Lower leg skin (tissue), 3 donors: ENCODE results near the gene SLC28A3.

Source experiments
- POLR2A ChIP-seq, 2 donors: fragments of 450-650 bp; IDR thresholded peaks; one replicate each; pipeline ENCODE4 v1.6.1; 2016 to 2017; ENCODE audit warnings: antibody characterized with exemption in 2 of 2, mild to moderate bottlenecking in 1 of 2, moderate library complexity in 1 of 2
- TF ChIP-seq, protein P1 (sequence below), 3 donors: fragments of 450-650 bp; IDR thresholded peaks; one replicate each; pipeline ENCODE4 v1.5.1; 2016; ENCODE audit warnings: antibody characterized with exemption in 3 of 3, mild to moderate bottlenecking in 3 of 3, moderate library complexity in 2 of 3

DNA sequence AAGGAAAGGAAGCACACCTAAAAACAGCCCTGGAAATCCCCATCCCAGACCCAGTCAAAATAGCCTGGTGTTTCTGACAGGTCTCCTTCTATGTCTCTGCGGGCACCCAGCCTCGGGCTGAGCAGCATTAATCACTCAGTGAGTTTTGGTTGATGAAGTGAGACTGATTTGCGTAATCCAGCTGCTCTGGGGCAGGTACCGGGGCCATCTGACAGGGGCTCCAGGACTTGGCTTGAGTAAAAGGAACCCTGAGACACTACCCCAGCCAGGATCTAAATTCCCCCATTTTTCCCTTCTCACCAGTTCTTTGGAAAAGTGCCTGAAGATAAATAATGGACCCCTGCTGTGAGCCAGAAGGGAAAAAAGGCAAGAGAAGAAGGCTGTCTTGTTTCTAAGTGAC lies 596 bp downstream of the SLC28A3 start:
- TF ChIP-seq, protein P1, sequence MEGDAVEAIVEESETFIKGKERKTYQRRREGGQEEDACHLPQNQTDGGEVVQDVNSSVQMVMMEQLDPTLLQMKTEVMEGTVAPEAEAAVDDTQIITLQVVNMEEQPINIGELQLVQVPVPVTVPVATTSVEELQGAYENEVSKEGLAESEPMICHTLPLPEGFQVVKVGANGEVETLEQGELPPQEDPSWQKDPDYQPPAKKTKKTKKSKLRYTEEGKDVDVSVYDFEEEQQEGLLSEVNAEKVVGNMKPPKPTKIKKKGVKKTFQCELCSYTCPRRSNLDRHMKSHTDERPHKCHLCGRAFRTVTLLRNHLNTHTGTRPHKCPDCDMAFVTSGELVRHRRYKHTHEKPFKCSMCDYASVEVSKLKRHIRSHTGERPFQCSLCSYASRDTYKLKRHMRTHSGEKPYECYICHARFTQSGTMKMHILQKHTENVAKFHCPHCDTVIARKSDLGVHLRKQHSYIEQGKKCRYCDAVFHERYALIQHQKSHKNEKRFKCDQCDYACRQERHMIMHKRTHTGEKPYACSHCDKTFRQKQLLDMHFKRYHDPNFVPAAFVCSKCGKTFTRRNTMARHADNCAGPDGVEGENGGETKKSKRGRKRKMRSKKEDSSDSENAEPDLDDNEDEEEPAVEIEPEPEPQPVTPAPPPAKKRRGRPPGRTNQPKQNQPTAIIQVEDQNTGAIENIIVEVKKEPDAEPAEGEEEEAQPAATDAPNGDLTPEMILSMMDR (IDR thresholded peaks at IDR 0.05), result no peak
- TF ChIP-seq POLR2A (IDR thresholded peaks at IDR 0.05), result no peak
